B cell (primary cell): ENCODE data around the gene BTNL3. TPM values are rescaled to one million over a fixed set of nuclear protein-coding genes. Genes with fewer than 3 reads are reported as not detected.

Experiments
- ATAC-seq: fragments of 200-7000 bp; cut with Tn5 transposase; one replicate; pipeline ENCODE4 v1.10.0; 2021; ENCODE audit warnings: low read depth, mild to moderate bottlenecking, moderate number of reproducible peaks, moderate library complexity
- CTCF ChIA-PET: fragments of 350-600 bp; sonication (Branson Sonifier 250); formaldehyde crosslinking; loops from one replicate; lab custom pipeline; 2021; ENCODE audit warnings: antibody characterized with exemption, inconsistent platforms; lab: Charles Lee
- POLR2A ChIA-PET: fragments of 350-600 bp; sonication (Branson Sonifier 250); formaldehyde crosslinking; loops from one replicate; lab custom pipeline; 2021; ENCODE audit warnings: antibody characterized with exemption; lab: Charles Lee
- DNase-seq: peaks from one replicate; pipeline ENCODE4 v3.0.0; 2013
- H2AFZ ChIP-seq: 2 replicates; pipeline ENCODE4 v1.6.1; 2012; ENCODE audit warnings: mild to moderate bottlenecking, low read depth, low read length; ENCODE audit not compliant: insufficient read depth, poor library complexity, severe bottlenecking
- H3K27ac ChIP-seq, 2 donors: 1 replicate in 1 of 2; 2 replicates in 1 of 2; pipeline ENCODE4 v1.5.1; 2012 to 2013; ENCODE audit warnings: low read length in 2 of 2, mild to moderate bottlenecking in 2 of 2, moderate library complexity in 1 of 2
- H3K27me3 ChIP-seq, 4 experiments: fragments of 200-600 bp in 1 of 4; sonication (generic) in 1 of 4; replicated peaks in 1 of 4; 1 replicate in 2 of 4; 2 replicates in 2 of 4; pipeline versions ENCODE4 v1.6.1 to v1.7.0; 2013 to 2016; ENCODE audit warnings: low read length in 3 of 4, mild to moderate bottlenecking in 2 of 4, mixed read lengths in 1 of 4, moderate library complexity in 1 of 4; ENCODE audit not compliant: insufficient read depth in 4 of 4, control insufficient read depth in 3 of 4; ENCODE audit errors: control extremely low read depth in 1 of 4
- H3K36me3 ChIP-seq, 2 experiments: replicated peaks in 1 of 2; 1 replicate in 1 of 2; 2 replicates in 1 of 2; pipeline versions ENCODE4 v1.6.1 to v1.7.1; 2013; ENCODE audit warnings: low read length in 1 of 2; ENCODE audit not compliant: insufficient read depth in 2 of 2, control insufficient read depth in 1 of 2; ENCODE audit errors: control extremely low read depth in 1 of 2, extremely low read depth in 1 of 2
- H3K4me1 ChIP-seq, 2 donors: fragments of 200-600 bp in 1 of 2; sonication (generic) in 1 of 2; 1 replicate in 1 of 2; 2 replicates in 1 of 2; pipeline versions ENCODE4 v1.5.1 to v1.6.1; 2013 to 2017; ENCODE audit warnings: low read length in 2 of 2; ENCODE audit not compliant: control insufficient read depth in 2 of 2, insufficient read depth in 2 of 2
- H3K4me2 ChIP-seq: replicated peaks from 2 replicates; pipeline ENCODE3; 2012; ENCODE audit warnings: mild to moderate bottlenecking, low read depth, low read length; ENCODE audit not compliant: poor library complexity, severe bottlenecking
- H3K4me3 ChIP-seq, 5 experiments: fragments of 200-600 bp in 1 of 5; sonication (generic) in 1 of 5; 1 replicate in 3 of 5; 2 replicates in 2 of 5; pipeline versions ENCODE4 v1.5.1 to v1.7.0; 2011 to 2016; ENCODE audit warnings: low read length in 4 of 5, mild to moderate bottlenecking in 4 of 5, low read depth in 2 of 5, control low read depth in 1 of 5, moderate library complexity in 1 of 5; ENCODE audit not compliant: insufficient read depth in 1 of 5; ENCODE audit errors: control extremely low read depth in 1 of 5, extremely low read depth in 1 of 5
- H3K79me2 ChIP-seq: fragments of 200-600 bp; sonication (generic); one replicate; pipeline ENCODE4 v1.6.0; 2016; ENCODE audit warnings: low read length; ENCODE audit not compliant: control insufficient read depth, insufficient read depth
- H3K9ac ChIP-seq: fragments of 200-600 bp; sonication (generic); 2 replicates; pipeline ENCODE4 v1.6.1; 2017; ENCODE audit warnings: mild to moderate bottlenecking, low read length, moderate library complexity
- H3K9me3 ChIP-seq, 3 donors: one replicate each; pipeline versions ENCODE4 v1.6.1 to v1.7.1; 2013; ENCODE audit warnings: low read length in 2 of 3; ENCODE audit not compliant: control insufficient read depth in 2 of 3, insufficient read depth in 1 of 3; ENCODE audit errors: control extremely low read depth in 1 of 3
- H4K20me1 ChIP-seq: 2 replicates; pipeline ENCODE4 v1.6.0; 2012; ENCODE audit warnings: mild to moderate bottlenecking, low read length; ENCODE audit not compliant: insufficient read depth, control insufficient read depth, poor library complexity, severe bottlenecking
- H3K27ac Mint-ChIP-seq: one replicate; pipeline ENCODE4 v1.8.0; 2021; ENCODE audit warnings: mixed read lengths
- H3K27me3 Mint-ChIP-seq: one replicate; pipeline ENCODE4 v1.8.0; 2021; ENCODE audit warnings: mixed read lengths
- H3K4me1 Mint-ChIP-seq: one replicate; pipeline ENCODE4 v1.8.0; 2021; ENCODE audit warnings: mixed read lengths
- H3K4me3 Mint-ChIP-seq: one replicate; pipeline ENCODE4 v1.8.0; 2021; ENCODE audit warnings: mixed read lengths
- H3K9me3 Mint-ChIP-seq: one replicate; pipeline ENCODE4 v1.8.0; 2022; ENCODE audit warnings: mixed read lengths; ENCODE audit not compliant: insufficient read depth
- EZH2 ChIP-seq: IDR thresholded peaks from 2 replicates; pipeline ENCODE4 v1.6.1; 2012; ENCODE audit warnings: borderline replicate concordance, low read depth, mild to moderate bottlenecking, moderate library complexity, low read length; ENCODE audit not compliant: insufficient read depth, poor library complexity, severe bottlenecking
- WGBS: methylation state at CpG from one replicate; pipeline ENCODE4 v1.1.5; 2013; ENCODE audit warnings: missing lambda C conversion rate; ENCODE audit not compliant: insufficient coverage; 5-methylcytosine and 5-hydroxymethylcytosine counted together
- intact Hi-C: fragments of 100-400 bp; cut with micrococcal nuclease; formaldehyde crosslinking; loops from one replicate; pipeline ENCODE4 v1.10.0; 2022
- polyA plus RNA-seq: library from polyadenylated mRNA; depleted of rRNA; stranded (reverse); fragments of >200 nt; gene quantifications from 2 replicates; pipeline ENCODE4 v1.2.3, GENCODE V29; 2012
- total RNA-seq, 2 donors: library from RNA; stranded (reverse); fragments of 120-200 nt in 1 of 2; gene quantifications; 1 replicate in 1 of 2; 2 replicates in 1 of 2; pipeline versions ENCODE4 v1.2.3 to v1.2.4, GENCODE V29; 2013 to 2022
- TF ChIP-seq, protein P1 (sequence below): fragments of 200-600 bp; IDR thresholded peaks from one replicate; pipeline ENCODE4 v1.8.0; 2022; ENCODE audit warnings: antibody characterized with exemption, mild to moderate bottlenecking

The BTNL3 gene
- total and polyA plus RNA-seq, 2 donors (not counting 1 experiment from before 2014, with no cell fraction given), result not detected

GRCh38 chr5:180976518-180976917, 12.1 kb upstream of the BTNL3 start:
- H3K9ac ChIP-seq, result no peak overlapping the region

DNA sequence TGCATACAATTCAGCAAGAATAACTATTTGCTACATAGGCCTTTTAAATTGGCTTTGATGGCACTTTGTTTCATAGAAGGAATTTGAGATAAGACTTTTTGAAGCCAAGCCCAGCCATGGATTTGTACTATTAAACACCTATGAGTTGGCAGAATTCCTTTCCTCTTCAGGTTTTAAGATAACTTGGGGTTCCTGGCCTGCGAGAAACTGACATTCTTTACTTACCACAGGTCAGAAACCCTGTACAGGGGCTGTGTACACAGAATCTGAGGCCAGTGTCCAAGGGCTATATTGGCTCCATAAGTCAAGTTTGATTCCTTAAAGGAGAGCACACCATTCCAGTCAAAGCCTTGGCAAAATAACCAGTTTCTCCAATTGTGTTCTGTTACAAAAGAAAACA, 10.8 kb upstream of the BTNL3 start:
- CTCF ChIA-PET, result interaction anchor here (0.7 kb wide), 1 partner anchor 309 kb away, joined by 3 read pairs; no protein-coding TSS in a partner anchor

More at GRCh38 chr5:180976518-180976917, 12.1 kb upstream of the BTNL3 start:
- Histone ChIP-seq H3K4me3 (no peak overlapping the region), H3K36me3 (no peaks in the 10 kb centered on the region), H3K79me2 (no peaks in the 10 kb centered on the region), H3K4me2 (no peak overlapping the region), H2AFZ (peak overlapping the region; percentile 16), H3K4me1 (peaks cover 12 to 20% of the 10 kb centered on the region in 2 donors), H3K27me3 (no peaks in the 10 kb centered on the region), H3K9me3 (no peaks in the 10 kb centered on the region), H4K20me1 (no peaks in the 10 kb centered on the region), H3K27ac (peak overlapping the region; percentile 71 to 83)
- H3K27me3 Mint-ChIP-seq, result peaks cover 5% of the 10 kb centered on the region
- CTCF ChIA-PET, result interaction anchor here (1.4 to 1.6 kb wide), 2 partner anchors 72 to 108 kb away, joined by 3 to 5 read pairs; no protein-coding TSS in a partner anchor
- peaks cover 36% of the 10 kb centered on the region for H3K4me1 Mint-ChIP-seq
- H3K4me3 Mint-ChIP-seq, result peak overlapping the region; percentile 67
- peak; percentile 23 for DNase-seq
- no peak for TF ChIP-seq EZH2
- TF ChIP-seq, protein P1, sequence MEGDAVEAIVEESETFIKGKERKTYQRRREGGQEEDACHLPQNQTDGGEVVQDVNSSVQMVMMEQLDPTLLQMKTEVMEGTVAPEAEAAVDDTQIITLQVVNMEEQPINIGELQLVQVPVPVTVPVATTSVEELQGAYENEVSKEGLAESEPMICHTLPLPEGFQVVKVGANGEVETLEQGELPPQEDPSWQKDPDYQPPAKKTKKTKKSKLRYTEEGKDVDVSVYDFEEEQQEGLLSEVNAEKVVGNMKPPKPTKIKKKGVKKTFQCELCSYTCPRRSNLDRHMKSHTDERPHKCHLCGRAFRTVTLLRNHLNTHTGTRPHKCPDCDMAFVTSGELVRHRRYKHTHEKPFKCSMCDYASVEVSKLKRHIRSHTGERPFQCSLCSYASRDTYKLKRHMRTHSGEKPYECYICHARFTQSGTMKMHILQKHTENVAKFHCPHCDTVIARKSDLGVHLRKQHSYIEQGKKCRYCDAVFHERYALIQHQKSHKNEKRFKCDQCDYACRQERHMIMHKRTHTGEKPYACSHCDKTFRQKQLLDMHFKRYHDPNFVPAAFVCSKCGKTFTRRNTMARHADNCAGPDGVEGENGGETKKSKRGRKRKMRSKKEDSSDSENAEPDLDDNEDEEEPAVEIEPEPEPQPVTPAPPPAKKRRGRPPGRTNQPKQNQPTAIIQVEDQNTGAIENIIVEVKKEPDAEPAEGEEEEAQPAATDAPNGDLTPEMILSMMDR, result no peak
- WGBS, result 64% methylated on average over 2 of the region's 6 CpGs
- POLR2A ChIA-PET, result interaction anchor here (0.7 kb wide), 2 partner anchors 72 to 103 kb away, joined by 3 to 7 read pairs; no protein-coding TSS in a partner anchor
- H3K27ac Mint-ChIP-seq, result peak overlapping the region; percentile 66
- intact Hi-C loops, result loop anchor here (5.0 kb wide), 1 partner anchor 114 kb away; the partner anchor contains the start of gene ZFP62
- H3K9me3 Mint-ChIP-seq, result no peaks in the 10 kb centered on the region
- no peak for ATAC-seq

More for the DNA sequence above, 10.8 kb upstream of the BTNL3 start:
- Histone ChIP-seq H3K4me3 (no peak overlapping the region), H3K4me1 (peaks cover 12 to 20% of the 10 kb centered on the region in 2 donors), H3K36me3 (no peaks in the 10 kb centered on the region), H3K9ac (no peak overlapping the region), H4K20me1 (no peaks in the 10 kb centered on the region), H3K79me2 (no peaks in the 10 kb centered on the region), H2AFZ (no peak overlapping the region), H3K4me2 (no peak overlapping the region), H3K27me3 (no peaks in the 10 kb centered on the region), H3K27ac (no peak overlapping the region), H3K9me3 (no peaks in the 10 kb centered on the region)
- H3K4me3 Mint-ChIP-seq, result no peak overlapping the region
- peaks cover 36% of the 10 kb centered on the region for H3K4me1 Mint-ChIP-seq
- intact Hi-C loops, result loop anchor here (5.0 kb wide), 1 partner anchor 116 kb away; the partner anchor contains the start of gene ZFP62
- POLR2A ChIA-PET, result no interaction called here
- no peak for TF ChIP-seq EZH2
- TF ChIP-seq, protein P1, result no peak
- peaks cover 5% of the 10 kb centered on the region for H3K27me3 Mint-ChIP-seq
- DNase-seq (no peak), ATAC-seq (no peak)
- H3K9me3 Mint-ChIP-seq, result no peaks in the 10 kb centered on the region
- peak overlapping the region; percentile 56 for H3K27ac Mint-ChIP-seq
- no CpG with 5 or more reads among the region's 1 CpG for WGBS
